ENCODE measurements around the gene ARMH1.

The ARMH1 gene

DNA sequence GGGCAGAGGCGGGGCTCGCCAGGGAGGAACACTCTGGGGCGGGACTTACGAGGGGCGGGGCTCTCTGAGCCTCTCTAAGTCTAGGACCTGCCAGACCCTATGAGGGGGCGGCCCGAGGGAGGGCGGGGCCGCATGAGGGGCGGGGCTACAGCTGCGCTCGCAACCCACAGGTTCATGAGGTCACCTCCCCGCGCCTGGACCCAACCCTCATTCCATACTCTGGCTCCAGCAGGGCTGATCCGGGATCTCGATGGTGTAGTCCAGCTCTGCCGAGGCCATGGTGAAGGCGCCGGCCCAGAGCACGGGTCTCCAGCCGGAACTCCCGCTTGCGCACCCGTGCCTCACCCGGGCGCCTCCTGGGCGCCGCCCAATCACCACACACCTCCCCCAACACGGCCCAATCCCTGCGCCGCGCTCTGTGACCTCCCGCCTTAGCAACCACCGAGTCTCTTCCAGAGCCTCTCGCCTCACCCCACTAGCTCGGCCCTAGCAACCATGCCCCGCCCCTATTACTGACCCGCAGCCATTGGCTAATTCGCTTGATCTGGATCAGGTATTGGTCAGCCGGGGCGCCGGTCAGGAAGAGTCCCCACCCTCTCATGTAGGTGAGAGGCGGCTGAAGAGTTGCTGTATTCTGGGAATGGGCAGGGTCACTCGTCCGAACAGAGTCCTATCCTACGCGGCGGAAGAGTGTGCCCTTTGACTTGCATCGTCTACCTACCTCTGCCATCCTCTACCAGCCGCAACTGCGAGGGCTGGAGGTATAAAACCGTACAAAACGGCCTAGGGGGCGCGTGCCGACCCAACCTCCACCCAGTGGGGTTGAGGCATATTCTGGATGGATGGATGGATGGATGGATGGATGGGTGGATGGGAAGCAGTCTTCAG lies at the start of gene ARMH1, which contains the start of gene TMEM53:
TSS of gene ARMH1 (plus strand) at position 602 of the 888 bp plus-strand sequence. CDS start 14,984 bp downstream, outside the sequence.
TSS of gene TMEM53 (minus strand) at position 369 of the 888 bp plus-strand sequence. CDS start at position 279, 90 bp downstream.
- DNase-seq (ENCODE audit: low read depth in 2 of 2, low spot score in 1 of 2) = peak; percentile 87 to 91

DNA sequence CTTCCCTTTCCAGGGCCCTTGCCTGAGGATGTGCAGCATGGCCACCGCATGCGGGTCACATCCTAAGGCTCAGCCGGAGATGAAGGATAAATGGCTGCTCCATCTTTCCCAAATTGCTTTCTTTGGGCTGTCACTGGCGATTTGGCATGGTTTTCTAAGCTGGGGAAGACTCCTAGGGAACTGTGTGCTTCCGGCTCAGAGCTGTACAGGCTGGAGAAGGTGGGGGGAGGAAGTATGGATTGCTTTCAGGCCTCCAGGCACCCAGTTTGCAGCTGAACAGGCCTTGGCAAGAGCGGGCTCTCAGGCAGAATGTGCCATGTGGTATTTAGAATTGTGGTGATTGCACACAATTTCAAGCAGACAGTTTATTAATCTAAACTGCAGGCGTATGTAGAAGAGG lies 49.2 kb upstream of the ARMH1 start:
- DNase-seq (ENCODE audit: low read depth in 2 of 2, low spot score in 1 of 2) = no peak

- DNase-seq (ENCODE audit: low read depth in 2 of 2, low spot score in 1 of 2) = no peak
Observed at GRCh38 chr1:44628962-44629756, 45.4 kb upstream of the ARMH1 start.

DNA sequence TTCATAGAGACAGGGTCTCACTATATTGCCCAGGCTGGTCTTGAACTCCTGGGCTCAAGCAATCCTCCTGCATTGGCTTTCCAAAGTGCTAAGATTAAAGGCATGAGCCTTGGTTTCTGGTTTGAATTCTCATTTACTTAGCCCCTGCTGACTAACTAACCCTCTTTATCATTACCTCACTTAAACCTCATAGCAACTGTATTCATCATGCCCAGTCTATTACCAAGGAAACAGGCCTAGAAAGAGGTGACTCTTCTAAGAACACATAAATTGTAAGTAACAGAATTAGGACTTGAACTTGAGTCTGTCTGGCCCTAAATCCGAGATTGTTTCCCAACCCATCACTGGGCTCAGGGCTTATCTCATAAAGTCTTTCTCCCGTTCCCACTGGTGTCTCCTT lies 44.4 kb upstream of the ARMH1 start:
- DNase-seq (ENCODE audit: low read depth in 2 of 2, low spot score in 1 of 2) = no peak

DNA sequence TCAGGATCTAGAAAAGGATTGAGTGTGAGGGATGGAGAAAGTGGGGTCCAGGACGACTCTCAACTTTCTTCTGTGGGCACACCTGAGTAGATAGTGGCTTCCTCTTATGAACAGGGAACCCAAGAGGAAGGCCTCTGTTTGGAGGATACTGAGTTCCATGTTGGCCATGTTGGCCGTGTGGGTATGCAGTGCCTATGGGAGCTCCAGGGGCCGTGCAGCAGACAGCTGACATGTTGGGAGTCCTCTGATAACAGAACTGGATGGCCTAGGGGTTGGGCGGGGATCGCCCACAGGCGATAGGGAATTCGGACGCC lies 43.2 kb upstream of the ARMH1 start:
- DNase-seq (ENCODE audit: low read depth in 2 of 2, low spot score in 1 of 2) = no peak

DNA sequence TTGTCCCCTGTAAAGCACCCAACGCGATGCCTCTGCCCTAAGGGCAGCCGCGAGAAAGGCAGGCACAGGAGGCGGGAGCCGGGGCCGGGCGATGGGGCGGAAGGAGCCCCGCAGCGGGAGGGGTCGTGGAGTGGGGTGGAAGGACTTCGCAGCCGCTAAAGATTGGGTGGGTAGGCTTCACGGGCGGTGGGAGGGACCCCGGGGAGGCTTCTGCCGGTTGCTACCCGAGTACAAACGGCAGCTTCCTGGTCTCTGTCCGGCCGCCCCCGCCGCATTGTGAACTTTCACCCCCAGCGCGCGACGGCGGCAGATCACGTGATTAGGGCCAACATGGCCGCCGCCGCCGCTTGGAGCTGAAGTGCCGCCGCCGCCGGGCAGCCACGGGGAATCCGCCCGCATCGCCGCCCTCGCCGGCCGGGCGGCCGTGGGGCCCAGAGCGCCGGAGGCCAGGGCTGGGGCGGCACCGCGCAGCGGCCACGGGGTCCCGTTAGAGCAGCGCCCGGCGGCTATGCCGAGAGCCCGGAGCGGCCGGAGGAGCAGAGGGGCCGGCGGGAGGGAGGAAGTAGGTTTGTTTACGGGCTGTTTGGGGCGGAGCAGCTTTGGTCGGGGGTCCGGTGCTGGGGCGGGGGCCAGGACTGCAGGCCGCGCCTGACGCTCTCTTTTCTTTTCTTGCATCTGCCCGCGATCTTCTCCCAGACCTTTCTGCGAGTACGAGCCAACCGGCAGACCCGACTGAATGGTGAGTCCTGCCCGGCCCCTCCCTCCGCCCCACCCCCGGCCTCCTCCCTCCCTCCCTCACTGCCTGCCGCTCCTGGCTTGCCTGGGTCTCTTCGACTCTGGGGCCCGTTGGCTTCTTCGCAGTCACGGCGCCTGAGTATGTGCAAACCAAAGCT lies 42.6 kb upstream of the ARMH1 start:
- peak; percentile 74 to 81 for DNase-seq (ENCODE audit: low read depth in 2 of 2, low spot score in 1 of 2)

- DNase-seq (ENCODE audit: low read depth in 2 of 2, low spot score in 1 of 2) = no peak
Observed at GRCh38 chr1:44632598-44632997, 41.9 kb upstream of the ARMH1 start.

DNA sequence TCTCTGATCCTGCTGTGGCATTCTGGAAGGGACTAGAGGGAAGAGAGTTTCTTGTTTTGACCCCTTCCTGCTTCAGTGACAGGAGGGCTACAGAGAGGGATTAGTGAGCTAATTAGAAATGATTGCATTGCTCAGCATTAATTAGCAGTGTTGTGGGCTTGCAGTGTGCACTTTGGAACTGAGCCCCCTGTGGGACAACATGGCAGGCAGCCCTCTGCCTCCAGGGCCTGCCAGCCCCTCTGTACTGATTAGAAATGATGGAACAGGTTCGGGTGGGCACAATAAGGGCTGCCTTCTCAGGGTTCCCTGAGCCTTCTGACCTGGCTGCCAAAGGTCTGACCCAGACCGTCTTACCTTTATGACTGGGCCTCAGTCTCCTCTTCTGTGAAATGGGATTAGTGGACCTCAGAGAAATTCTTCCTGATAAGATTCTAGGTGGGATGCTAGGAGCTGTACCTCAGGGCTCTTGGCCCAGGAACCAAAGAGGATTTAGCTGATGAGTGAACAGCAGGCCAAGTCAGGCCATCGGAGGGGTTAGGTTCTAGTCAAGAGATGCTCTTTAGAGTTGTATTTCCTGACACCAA lies 39.8 kb upstream of the ARMH1 start:
- no peak for DNase-seq (ENCODE audit: low read depth in 2 of 2, low spot score in 1 of 2)

- no peak for DNase-seq (ENCODE audit: low read depth in 2 of 2, low spot score in 1 of 2)
Observed at GRCh38 chr1:44635439-44635838, 39.1 kb upstream of the ARMH1 start.

- DNase-seq (ENCODE audit: low read depth in 2 of 2, low spot score in 1 of 2) = no peak
Observed at GRCh38 chr1:44636083-44636687, 38.3 kb upstream of the ARMH1 start.

- DNase-seq (ENCODE audit: low read depth in 2 of 2, low spot score in 1 of 2) = no peak
Observed at GRCh38 chr1:44636688-44637598, 37.6 kb upstream of the ARMH1 start.

- no peak for DNase-seq (ENCODE audit: low read depth in 2 of 2, low spot score in 1 of 2)
Observed at GRCh38 chr1:44637702-44638411, 36.7 kb upstream of the ARMH1 start.

GRCh38 chr1:44640200-44640853 lies 34.2 kb upstream of the ARMH1 start:
- no peak for DNase-seq (ENCODE audit: low read depth in 2 of 2, low spot score in 1 of 2)

GRCh38 chr1:44641126-44642102 lies 33.1 kb upstream of the ARMH1 start:
- DNase-seq (ENCODE audit: low read depth in 2 of 2, low spot score in 1 of 2) = no peak

DNA sequence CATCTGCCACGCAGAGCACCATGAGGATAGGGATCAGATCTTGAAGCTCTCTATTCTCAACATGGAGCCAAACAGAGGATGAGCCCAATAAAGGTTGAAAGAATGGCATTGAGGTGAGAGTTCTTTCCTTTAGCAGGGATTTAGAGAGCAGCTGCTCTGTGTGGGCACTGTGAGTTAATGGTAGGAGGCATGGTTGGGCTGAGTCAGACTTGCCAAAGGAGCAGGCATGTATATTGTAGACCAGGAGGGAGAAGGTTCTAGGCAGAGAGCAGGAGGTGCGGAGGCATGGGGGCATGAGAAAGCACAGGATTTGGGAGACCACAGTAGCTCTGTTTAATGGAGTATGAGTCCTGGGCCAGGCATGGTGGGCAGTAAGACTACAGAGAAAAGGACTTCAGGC lies 32.3 kb upstream of the ARMH1 start:
- DNase-seq (ENCODE audit: low read depth in 2 of 2, low spot score in 1 of 2) = no peak

DNA sequence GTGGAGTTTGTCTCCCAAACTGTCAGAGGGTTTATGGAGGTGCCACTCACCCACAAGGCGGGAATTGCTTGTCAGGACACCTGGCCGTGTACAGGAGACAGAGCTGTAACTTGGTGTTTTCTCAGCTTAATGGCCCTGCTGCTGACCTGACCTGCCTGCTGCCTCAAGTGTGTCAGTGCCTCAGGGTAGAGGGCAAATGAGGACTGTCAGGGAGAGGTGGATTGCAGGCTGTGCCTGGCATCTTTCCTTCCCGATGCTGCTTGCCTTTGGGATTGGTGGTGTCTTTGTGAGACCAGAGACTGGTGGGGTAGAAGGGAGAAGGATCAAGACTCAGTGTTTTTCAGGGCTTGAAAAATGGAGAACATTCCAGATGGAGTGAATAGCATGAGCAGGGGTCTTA lies 31.6 kb upstream of the ARMH1 start:
- no peak for DNase-seq (ENCODE audit: low read depth in 2 of 2, low spot score in 1 of 2)

- DNase-seq (ENCODE audit: low read depth in 2 of 2, low spot score in 1 of 2) = no peak
Observed at GRCh38 chr1:44643721-44644334, 30.7 kb upstream of the ARMH1 start.

All from stimulated activated CD8-positive, alpha-beta memory T cell treated with anti-CD3 and anti-CD28 coated beads, Interleukin-4, amount 100 ng/mL, for 1 hour (primary cell).